ENCODE data around the gene MACC1. TPM values are rescaled to one million over a fixed set of nuclear protein-coding genes. Genes with fewer than 3 reads are reported as not detected.

MACC1 gene
- total and polyA plus RNA-seq, 2 of the 13 experiments (the other 11 are each of a cell fraction or from before 2014, with no cell fraction given): 0.04 TPM; not detected in 1

GRCh38 chr7:20133803-20134202 is 83.4 kb downstream of the MACC1 start (continued):
- TF ChIP-seq DBP (CRISPR knock-in tag; IDR thresholded peaks at IDR 0.05; ENCODE audit: not compliant biosample characterization) (no peak), ZNF142 (CRISPR knock-in tag; IDR thresholded peaks at IDR 0.05) (no peak), MIER3 (CRISPR knock-in tag; IDR thresholded peaks at IDR 0.05; ENCODE audit: borderline replicate concordance) (no peak), ZNF335 (CRISPR knock-in tag; IDR thresholded peaks at IDR 0.05) (no peak)

GRCh38 chr7:20132585-20132984 is 84.6 kb downstream of the MACC1 start:
- Histone ChIP-seq H3K36me3 (replicated peaks in 1 of 2; ENCODE audit: control insufficient read depth in 1 of 2, insufficient read depth in 2 of 2, low read length in 2 of 2) (no peaks in the 10 kb centered on the region), H3K4me3 (replicated peaks in 1 of 3; ENCODE audit: insufficient read depth in 1 of 3, low read depth in 2 of 3, low read length in 3 of 3) (no peak overlapping the region), H3K27me3 (ENCODE audit: control insufficient read depth in 1 of 2, insufficient read depth in 2 of 2, low read length in 2 of 2) (no peaks in the 10 kb centered on the region), H2AFZ (ENCODE audit: low read length) (no peak overlapping the region), H3K9me3 (ENCODE audit: low read length) (no peaks in the 10 kb centered on the region), H3K79me2 (ENCODE audit: insufficient read depth, low read length) (no peaks in the 10 kb centered on the region), H4K20me1 (ENCODE audit: insufficient read depth, low read length) (no peaks in the 10 kb centered on the region), H3K4me1 (ENCODE audit: insufficient read depth, low read length) (no peaks in the 10 kb centered on the region), H3K4me2 (ENCODE audit: low read depth, low read length) (no peak overlapping the region), H3K9ac (ENCODE audit: insufficient read depth, low read depth, low read length) (no peak overlapping the region), H3K27ac (ENCODE audit: extremely low read length, insufficient read depth, low read length) (no peak overlapping the region)
- DNase-seq (ENCODE audit: low spot score) (no peak), ATAC-seq (no peak), FAIRE-seq (no peak)
- in situ Hi-C loops (cut with HindIII; ENCODE audit: extremely low pct_ligation_motif_present, low pct_unique_long_range_greater_than_20kb): no loop called here
- ChIA-PET CTCF (ENCODE audit: low intra/inter-chr PET ratio, low total read pairs) (no interaction called here), POLR2A (no interaction called here)
- WGBS (ENCODE audit: low lambda C conversion rate): 31% methylated on average over 2 of the region's 2 CpGs
- BruUV-seq (replicated peaks): no TSS peak
- intact Hi-C loops (cut with micrococcal nuclease; ENCODE audit: unreplicated experiment): no loop called here
- TF ChIP-seq ZNF281 (CRISPR knock-in tag; IDR thresholded peaks at IDR 0.05; ENCODE audit: borderline replicate concordance) (no peak), DMAP1 (CRISPR knock-in tag; IDR thresholded peaks at IDR 0.05) (no peak), BRF2 (CRISPR knock-in tag; IDR thresholded peaks at IDR 0.05) (no peak), ZNF639 (CRISPR knock-in tag; conservative IDR thresholded peaks at IDR 0.05) (no peak), TBX2 (CRISPR knock-in tag; IDR thresholded peaks at IDR 0.05; ENCODE audit: borderline replicate concordance) (no peak), RFX3 (CRISPR knock-in tag; IDR thresholded peaks at IDR 0.05) (no peak), LCORL (IDR thresholded peaks at IDR 0.05) (no peak), LCORL (CRISPR knock-in tag; IDR thresholded peaks at IDR 0.05) (no peak)
